RPMI8226 (cell line): ENCODE measurements around the gene DTNA.
"Not testable (repeated sequence)": the region's sequence is repeated elsewhere in the genome, so short reads cannot be mapped to it uniquely, and the experiment has no call there.

Source experiments
- DNase-seq: peaks from one replicate; pipeline ENCODE4 v3.0.0-alpha.2; 2015

Gene DTNA

GRCh38 chr18:34864836-34865497 lies 154.9 kb downstream of the DTNA start:
- DNase-seq: no peak

- no peak for DNase-seq
Observed at GRCh38 chr18:34866310-34866709, 156.2 kb downstream of the DTNA start.

GRCh38 chr18:34866739-34867138 lies 156.6 kb downstream of the DTNA start:
- DNase-seq: no peak

GRCh38 chr18:34867520-34867919 lies 157.4 kb downstream of the DTNA start:
- no peak for DNase-seq

GRCh38 chr18:34870555-34871310 lies 160.6 kb downstream of the DTNA start:
- no peak for DNase-seq

- DNase-seq: no peak
Observed at GRCh38 chr18:34871435-34871834, 161.3 kb downstream of the DTNA start.

- no peak for DNase-seq
Observed at GRCh38 chr18:34872066-34872465, 162.0 kb downstream of the DTNA start.

GRCh38 chr18:34873986-34874580 lies 164.0 kb downstream of the DTNA start:
- no peak for DNase-seq

- DNase-seq: no peak
Observed at GRCh38 chr18:34875150-34875549, 165.1 kb downstream of the DTNA start.

GRCh38 chr18:34880403-34880802 lies 170.3 kb downstream of the DTNA start:
- DNase-seq: no peak

GRCh38 chr18:34880882-34881834 lies 171.1 kb downstream of the DTNA start:
- no peak for DNase-seq

GRCh38 chr18:34884436-34884835 lies 174.3 kb downstream of the DTNA start:
- DNase-seq: no peak

GRCh38 chr18:34886177-34886576 lies 176.1 kb downstream of the DTNA start:
- DNase-seq: no peak

- DNase-seq: no peak
Observed at GRCh38 chr18:34887881-34888580, 177.9 kb downstream of the DTNA start.

GRCh38 chr18:34890486-34891085 lies 180.5 kb downstream of the DTNA start:
- DNase-seq: no peak

- DNase-seq: no peak
Observed at GRCh38 chr18:34892379-34892778, 182.3 kb downstream of the DTNA start.

GRCh38 chr18:34893239-34893638 lies 183.1 kb downstream of the DTNA start:
- DNase-seq: no peak

- no peak for DNase-seq
Observed at GRCh38 chr18:34901299-34901698, 191.2 kb downstream of the DTNA start.

- DNase-seq: no peak
Observed at GRCh38 chr18:34904994-34905393, 194.9 kb downstream of the DTNA start.

- DNase-seq: not testable (repeated sequence)
Observed at GRCh38 chr18:34906985-34907384, 196.9 kb downstream of the DTNA start.

- no peak for DNase-seq
Observed at GRCh38 chr18:34909637-34910364, 199.7 kb downstream of the DTNA start.
